Liver (tissue), 9 donors: ENCODE results near the gene ELN. TPM values are rescaled to one million over a fixed set of nuclear protein-coding genes. Genes with fewer than 3 reads are reported as not detected.

ENCODE experiments used
- DNase-seq: peaks from one replicate; pipeline ENCODE4 v3.0.0-alpha.2; 2017; ENCODE audit warnings: low spot score
- H3K27ac ChIP-seq, 2 donors: one replicate each; pipeline ENCODE4 v1.7.0; 2013; ENCODE audit warnings: inconsistent platforms in 2 of 2, low read length in 2 of 2, control low read depth in 1 of 2, low read depth in 1 of 2, mild to moderate bottlenecking in 1 of 2
- H3K27me3 ChIP-seq, 4 donors: one replicate each; pipeline versions ENCODE4 v1.6.1 to v1.7.0; 2013; ENCODE audit warnings: low read length in 3 of 4, inconsistent platforms in 1 of 4, mild to moderate bottlenecking in 1 of 4, moderate library complexity in 1 of 4; ENCODE audit not compliant: control insufficient read depth in 4 of 4, insufficient read depth in 4 of 4
- H3K36me3 ChIP-seq, 4 donors: one replicate each; pipeline versions ENCODE4 v1.6.1 to v1.7.0; 2013; ENCODE audit warnings: low read length in 3 of 4, mild to moderate bottlenecking in 3 of 4, low read depth in 1 of 4, moderate library complexity in 1 of 4; ENCODE audit not compliant: control insufficient read depth in 4 of 4, insufficient read depth in 3 of 4
- H3K4me1 ChIP-seq, 4 donors: one replicate each; pipeline versions ENCODE4 v1.6.1 to v1.7.0; 2013; ENCODE audit warnings: low read length in 3 of 4, mild to moderate bottlenecking in 3 of 4, moderate library complexity in 1 of 4; ENCODE audit not compliant: control insufficient read depth in 4 of 4, insufficient read depth in 4 of 4
- H3K4me3 ChIP-seq, 3 donors: one replicate each; pipeline versions ENCODE4 v1.6.1 to v1.7.0; 2013; ENCODE audit warnings: low read length in 3 of 3, control low read depth in 1 of 3, low read depth in 1 of 3, mild to moderate bottlenecking in 1 of 3
- H3K9ac ChIP-seq, 2 donors: one replicate each; pipeline ENCODE4 v1.7.0; 2013; ENCODE audit warnings: low read length in 2 of 2, mild to moderate bottlenecking in 2 of 2, moderate library complexity in 2 of 2, control low read depth in 1 of 2, low read depth in 1 of 2
- H3K9me3 ChIP-seq, 4 donors: one replicate each; pipeline versions ENCODE4 v1.6.1 to v1.7.0; 2013; ENCODE audit warnings: low read length in 3 of 4; ENCODE audit not compliant: control insufficient read depth in 4 of 4
- FOXA1 ChIP-seq: IDR thresholded peaks from 2 replicates; pipeline ENCODE4 v1.6.1; 2016; ENCODE audit warnings: antibody characterized with exemption
- GABPA ChIP-seq, 2 donors: IDR thresholded peaks in 1 of 2; conservative IDR thresholded peaks in 1 of 2; 2 replicates each; pipeline ENCODE4 v1.6.1; 2016; ENCODE audit warnings: antibody characterized with exemption in 2 of 2, mild to moderate bottlenecking in 1 of 2, moderate library complexity in 1 of 2
- HNF4A ChIP-seq, 2 donors: conservative IDR thresholded peaks; 2 replicates each; pipeline ENCODE4 v1.6.1; 2016; ENCODE audit warnings: antibody characterized with exemption in 2 of 2, mild to moderate bottlenecking in 2 of 2
- HNF4G ChIP-seq: IDR thresholded peaks from 2 replicates; pipeline ENCODE4 v1.6.1; 2016; ENCODE audit warnings: antibody characterized with exemption
- JUND ChIP-seq, 2 donors: IDR thresholded peaks; 2 replicates each; pipeline ENCODE4 v1.6.1; 2016; ENCODE audit warnings: antibody characterized with exemption in 2 of 2
- NR2F2 ChIP-seq: IDR thresholded peaks from 2 replicates; pipeline ENCODE4 v1.6.1; 2016; ENCODE audit warnings: antibody characterized with exemption
- RAD21 ChIP-seq, 2 donors: IDR thresholded peaks; 2 replicates each; pipeline ENCODE4 v1.6.1; 2016; ENCODE audit warnings: antibody characterized with exemption in 2 of 2, mild to moderate bottlenecking in 2 of 2
- RXRA ChIP-seq, 2 donors: IDR thresholded peaks; 2 replicates each; pipeline ENCODE4 v1.6.1; 2017 to 2018; ENCODE audit warnings: antibody characterized with exemption in 2 of 2, mild to moderate bottlenecking in 1 of 2
- SP1 ChIP-seq: IDR thresholded peaks from 2 replicates; pipeline ENCODE4 v1.6.1; 2018; ENCODE audit warnings: antibody characterized with exemption, mild to moderate bottlenecking
- YY1 ChIP-seq: IDR thresholded peaks from 2 replicates; pipeline ENCODE4 v1.6.1; 2016; ENCODE audit warnings: antibody characterized with exemption, mild to moderate bottlenecking
- WGBS: extraction: QIAGEN DNeasy Blood & Tissue Kit; methylation state at CpG from one replicate; pipeline ENCODE4 v1.1.7; 2013; 5-methylcytosine and 5-hydroxymethylcytosine counted together
- polyA plus RNA-seq, 2 donors: library from polyadenylated mRNA; stranded (reverse) in 1 of 2; unstranded in 1 of 2; fragments of 200-250 nt in 1 of 2; fragments of >200 nt in 1 of 2; fragmentation: Nextera tagmentation in 1 of 2; extraction: Ambion mirVana in 1 of 2; gene quantifications; one replicate each; pipeline versions ENCODE4 v1.2.1 to v1.2.3, GENCODE V29; 2013 to 2015
- total RNA-seq, 2 donors: library from RNA; depleted of rRNA; stranded (reverse); fragments of >200 nt; gene quantifications; one replicate each; pipeline ENCODE4 v1.2.3, GENCODE V29; 2014
- TF ChIP-seq, protein P1 (sequence below): IDR thresholded peaks from 2 replicates; pipeline ENCODE4 v1.6.1; 2016; ENCODE audit warnings: antibody characterized with exemption
- TF ChIP-seq, protein P2 (sequence below): IDR thresholded peaks from 2 replicates; pipeline ENCODE4 v1.6.1; 2016; ENCODE audit warnings: antibody characterized with exemption
- TF ChIP-seq, protein P3 (sequence below): IDR thresholded peaks from 2 replicates; pipeline ENCODE4 v1.6.1; 2016; ENCODE audit warnings: antibody characterized with exemption, mild to moderate bottlenecking
- TF ChIP-seq, protein P4 (sequence below): IDR thresholded peaks from 2 replicates; pipeline ENCODE4 v1.6.1; 2016; ENCODE audit warnings: antibody characterized with exemption
- donor health status: healthy.
- donor health status: healthy.
- donor health status: healthy.
- donor health status: healthy.
- donor health status: healthy.

Gene ELN
- total and polyA plus RNA-seq, 4 donors: 2.7 to 16.3 (median 9.7) TPM

- TF ChIP-seq YY1: no peak
- TF ChIP-seq RAD21 (IDR thresholded peaks at IDR 0.05): no peak
Measured at GRCh38 chr7:73984481-73985205, 43.3 kb upstream of the ELN start (continued).

- DNase-seq: no peak
- 88% methylated on average over 13 of the region's 13 CpGs for WGBS
- TF ChIP-seq RAD21 (IDR thresholded peaks at IDR 0.05): no peak
- TF ChIP-seq, protein P1, sequence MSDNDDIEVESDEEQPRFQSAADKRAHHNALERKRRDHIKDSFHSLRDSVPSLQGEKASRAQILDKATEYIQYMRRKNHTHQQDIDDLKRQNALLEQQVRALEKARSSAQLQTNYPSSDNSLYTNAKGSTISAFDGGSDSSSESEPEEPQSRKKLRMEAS: no peak
- TF ChIP-seq HNF4G: no peak
- no peak for TF ChIP-seq GABPA (IDR thresholded peaks at IDR 0.05 in 1 of 2, conservative IDR thresholded peaks at IDR 0.05 in 1 of 2)
- TF ChIP-seq, protein P2, sequence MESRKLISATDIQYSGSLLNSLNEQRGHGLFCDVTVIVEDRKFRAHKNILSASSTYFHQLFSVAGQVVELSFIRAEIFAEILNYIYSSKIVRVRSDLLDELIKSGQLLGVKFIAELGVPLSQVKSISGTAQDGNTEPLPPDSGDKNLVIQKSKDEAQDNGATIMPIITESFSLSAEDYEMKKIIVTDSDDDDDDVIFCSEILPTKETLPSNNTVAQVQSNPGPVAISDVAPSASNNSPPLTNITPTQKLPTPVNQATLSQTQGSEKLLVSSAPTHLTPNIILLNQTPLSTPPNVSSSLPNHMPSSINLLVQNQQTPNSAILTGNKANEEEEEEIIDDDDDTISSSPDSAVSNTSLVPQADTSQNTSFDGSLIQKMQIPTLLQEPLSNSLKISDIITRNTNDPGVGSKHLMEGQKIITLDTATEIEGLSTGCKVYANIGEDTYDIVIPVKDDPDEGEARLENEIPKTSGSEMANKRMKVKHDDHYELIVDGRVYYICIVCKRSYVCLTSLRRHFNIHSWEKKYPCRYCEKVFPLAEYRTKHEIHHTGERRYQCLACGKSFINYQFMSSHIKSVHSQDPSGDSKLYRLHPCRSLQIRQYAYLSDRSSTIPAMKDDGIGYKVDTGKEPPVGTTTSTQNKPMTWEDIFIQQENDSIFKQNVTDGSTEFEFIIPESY: no peak
- no peak for TF ChIP-seq RXRA (IDR thresholded peaks at IDR 0.05)
- no peak for TF ChIP-seq YY1
- H3K27ac ChIP-seq: no peak overlapping the region
- H3K9ac ChIP-seq: no peak overlapping the region
- H3K4me3 ChIP-seq: no peak overlapping the region
- no peaks in the 10 kb centered on the region for H3K4me1 ChIP-seq
- no peaks in the 10 kb centered on the region for H3K36me3 ChIP-seq
- no peaks in the 10 kb centered on the region for H3K27me3 ChIP-seq
- H3K9me3 ChIP-seq: no peaks in the 10 kb centered on the region
Measured at GRCh38 chr7:73985737-73986141, 42.2 kb upstream of the ELN start.

- H3K9me3 ChIP-seq: no peaks in the 10 kb centered on the region
- 81% methylated on average over 17 of the region's 17 CpGs for WGBS
- H3K27ac ChIP-seq: no peak overlapping the region
Measured at GRCh38 chr7:73986158-73986631, 41.8 kb upstream of the ELN start.

More at GRCh38 chr7:73986158-73986631, 41.8 kb upstream of the ELN start:
- Histone ChIP-seq H3K9ac (no peak overlapping the region), H3K27me3 (no peaks in the 10 kb centered on the region), H3K4me3 (no peak overlapping the region), H3K4me1 (no peaks in the 10 kb centered on the region), H3K36me3 (no peaks in the 10 kb centered on the region)
- DNase-seq: no peak
- TF ChIP-seq, protein P3, sequence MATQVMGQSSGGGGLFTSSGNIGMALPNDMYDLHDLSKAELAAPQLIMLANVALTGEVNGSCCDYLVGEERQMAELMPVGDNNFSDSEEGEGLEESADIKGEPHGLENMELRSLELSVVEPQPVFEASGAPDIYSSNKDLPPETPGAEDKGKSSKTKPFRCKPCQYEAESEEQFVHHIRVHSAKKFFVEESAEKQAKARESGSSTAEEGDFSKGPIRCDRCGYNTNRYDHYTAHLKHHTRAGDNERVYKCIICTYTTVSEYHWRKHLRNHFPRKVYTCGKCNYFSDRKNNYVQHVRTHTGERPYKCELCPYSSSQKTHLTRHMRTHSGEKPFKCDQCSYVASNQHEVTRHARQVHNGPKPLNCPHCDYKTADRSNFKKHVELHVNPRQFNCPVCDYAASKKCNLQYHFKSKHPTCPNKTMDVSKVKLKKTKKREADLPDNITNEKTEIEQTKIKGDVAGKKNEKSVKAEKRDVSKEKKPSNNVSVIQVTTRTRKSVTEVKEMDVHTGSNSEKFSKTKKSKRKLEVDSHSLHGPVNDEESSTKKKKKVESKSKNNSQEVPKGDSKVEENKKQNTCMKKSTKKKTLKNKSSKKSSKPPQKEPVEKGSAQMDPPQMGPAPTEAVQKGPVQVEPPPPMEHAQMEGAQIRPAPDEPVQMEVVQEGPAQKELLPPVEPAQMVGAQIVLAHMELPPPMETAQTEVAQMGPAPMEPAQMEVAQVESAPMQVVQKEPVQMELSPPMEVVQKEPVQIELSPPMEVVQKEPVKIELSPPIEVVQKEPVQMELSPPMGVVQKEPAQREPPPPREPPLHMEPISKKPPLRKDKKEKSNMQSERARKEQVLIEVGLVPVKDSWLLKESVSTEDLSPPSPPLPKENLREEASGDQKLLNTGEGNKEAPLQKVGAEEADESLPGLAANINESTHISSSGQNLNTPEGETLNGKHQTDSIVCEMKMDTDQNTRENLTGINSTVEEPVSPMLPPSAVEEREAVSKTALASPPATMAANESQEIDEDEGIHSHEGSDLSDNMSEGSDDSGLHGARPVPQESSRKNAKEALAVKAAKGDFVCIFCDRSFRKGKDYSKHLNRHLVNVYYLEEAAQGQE: no peak
- TF ChIP-seq FOXA1 (no peak), SP1 (no peak), GABPA (IDR thresholded peaks at IDR 0.05 in 1 of 2, conservative IDR thresholded peaks at IDR 0.05 in 1 of 2) (no peak), HNF4G (no peak), YY1 (no peak), NR2F2 (no peak), RXRA (IDR thresholded peaks at IDR 0.05) (no peak), HNF4A (conservative IDR thresholded peaks at IDR 0.05) (no peak), RAD21 (IDR thresholded peaks at IDR 0.05) (no peak), JUND (IDR thresholded peaks at IDR 0.05) (no peak)
- TF ChIP-seq, protein P1: no peak
- TF ChIP-seq, protein P4, sequence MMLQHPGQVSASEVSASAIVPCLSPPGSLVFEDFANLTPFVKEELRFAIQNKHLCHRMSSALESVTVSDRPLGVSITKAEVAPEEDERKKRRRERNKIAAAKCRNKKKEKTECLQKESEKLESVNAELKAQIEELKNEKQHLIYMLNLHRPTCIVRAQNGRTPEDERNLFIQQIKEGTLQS: no peak
